ENCODE data around the gene RNPS1.

RNPS1 gene

DNA sequence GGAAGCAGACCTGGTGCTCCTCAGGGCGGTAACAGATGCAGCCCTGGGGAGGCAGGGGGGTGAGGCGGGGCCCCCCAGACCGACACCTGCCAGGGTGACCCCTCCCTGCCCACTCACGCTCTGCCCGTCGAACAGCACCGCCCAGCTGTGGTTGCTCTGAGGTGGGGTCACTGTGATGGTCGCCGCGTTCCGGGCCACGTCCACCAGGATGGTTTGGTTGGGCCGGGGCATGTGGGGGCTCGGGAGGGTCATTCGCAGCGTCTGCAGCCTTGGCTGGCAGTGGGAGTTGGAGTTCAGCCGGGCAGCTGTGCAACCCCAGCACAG lies 58.0 kb downstream of the RNPS1 start:
- no peak overlapping the region for H3K27ac ChIP-seq (ENCODE audit: poor library complexity, severe bottlenecking)
- no peak for ATAC-seq (ENCODE audit: low read depth)
- TF ChIP-seq, protein P1, sequence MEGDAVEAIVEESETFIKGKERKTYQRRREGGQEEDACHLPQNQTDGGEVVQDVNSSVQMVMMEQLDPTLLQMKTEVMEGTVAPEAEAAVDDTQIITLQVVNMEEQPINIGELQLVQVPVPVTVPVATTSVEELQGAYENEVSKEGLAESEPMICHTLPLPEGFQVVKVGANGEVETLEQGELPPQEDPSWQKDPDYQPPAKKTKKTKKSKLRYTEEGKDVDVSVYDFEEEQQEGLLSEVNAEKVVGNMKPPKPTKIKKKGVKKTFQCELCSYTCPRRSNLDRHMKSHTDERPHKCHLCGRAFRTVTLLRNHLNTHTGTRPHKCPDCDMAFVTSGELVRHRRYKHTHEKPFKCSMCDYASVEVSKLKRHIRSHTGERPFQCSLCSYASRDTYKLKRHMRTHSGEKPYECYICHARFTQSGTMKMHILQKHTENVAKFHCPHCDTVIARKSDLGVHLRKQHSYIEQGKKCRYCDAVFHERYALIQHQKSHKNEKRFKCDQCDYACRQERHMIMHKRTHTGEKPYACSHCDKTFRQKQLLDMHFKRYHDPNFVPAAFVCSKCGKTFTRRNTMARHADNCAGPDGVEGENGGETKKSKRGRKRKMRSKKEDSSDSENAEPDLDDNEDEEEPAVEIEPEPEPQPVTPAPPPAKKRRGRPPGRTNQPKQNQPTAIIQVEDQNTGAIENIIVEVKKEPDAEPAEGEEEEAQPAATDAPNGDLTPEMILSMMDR (IDR thresholded peaks at IDR 0.05; ENCODE audit: poor library complexity, severe bottlenecking), result no peak

DNA sequence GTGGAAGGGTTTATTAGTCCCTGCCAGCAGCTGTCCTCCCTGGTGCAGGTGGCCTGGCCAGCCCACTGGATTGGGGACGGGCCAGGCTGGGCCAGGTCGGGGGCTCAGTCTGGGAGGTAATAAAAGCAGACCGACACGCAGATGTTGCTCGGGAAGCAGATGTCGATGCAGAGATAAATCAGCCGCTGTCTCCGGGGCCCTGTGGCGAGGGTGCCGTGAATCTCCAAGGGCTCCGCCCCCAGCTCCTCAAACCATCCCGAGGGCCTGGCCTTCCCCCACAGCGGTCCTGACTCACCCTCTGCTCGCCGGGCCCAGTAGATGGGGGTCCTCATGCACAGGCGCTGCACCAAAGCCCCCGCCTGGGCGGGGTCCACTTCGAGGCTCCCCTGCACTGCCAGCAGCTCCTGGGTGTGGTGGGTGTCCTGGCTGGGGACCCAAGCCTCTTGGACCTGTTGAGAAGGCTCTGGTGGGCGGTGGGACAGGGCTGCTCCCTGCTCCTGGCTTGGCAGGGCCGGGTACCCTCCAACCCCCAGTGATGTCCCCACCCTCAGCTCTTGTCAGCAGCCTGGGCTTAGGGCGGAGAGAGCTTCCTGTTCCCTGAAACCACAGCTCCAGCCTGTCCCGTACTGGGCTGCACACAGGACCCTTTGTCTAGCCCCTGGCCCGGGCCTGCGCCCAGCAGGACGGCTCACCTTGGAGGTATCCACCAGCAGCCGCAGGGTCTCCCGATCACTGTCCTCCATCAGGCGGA lies 58.5 kb downstream of the RNPS1 start:
- TF ChIP-seq, protein P1 (IDR thresholded peaks at IDR 0.05; ENCODE audit: poor library complexity, severe bottlenecking), result no peak
- ATAC-seq (ENCODE audit: low read depth), result no peak
- Histone ChIP-seq H3K27me3 (ENCODE audit: insufficient read depth, poor library complexity, severe bottlenecking) (no peaks in the 10 kb centered on the region), H3K4me3 (ENCODE audit: severe bottlenecking) (no peak overlapping the region), H3K9me3 (ENCODE audit: severe bottlenecking) (no peaks in the 10 kb centered on the region), H3K27ac (ENCODE audit: poor library complexity, severe bottlenecking) (no peak overlapping the region), H3K36me3 (ENCODE audit: low read depth) (peaks cover 44% of the 10 kb centered on the region), H3K4me1 (ENCODE audit: insufficient read depth, poor library complexity, severe bottlenecking) (peaks cover 8% of the 10 kb centered on the region)
- peak; percentile 63 for DNase-seq (ENCODE audit: low spot score)

More for the DNA sequence above, 58.0 kb downstream of the RNPS1 start:
- Histone ChIP-seq H3K9me3 (ENCODE audit: severe bottlenecking) (no peaks in the 10 kb centered on the region), H3K27me3 (ENCODE audit: insufficient read depth, poor library complexity, severe bottlenecking) (no peaks in the 10 kb centered on the region), H3K4me3 (ENCODE audit: severe bottlenecking) (no peak overlapping the region), H3K4me1 (ENCODE audit: insufficient read depth, poor library complexity, severe bottlenecking) (peaks cover 8% of the 10 kb centered on the region), H3K36me3 (ENCODE audit: low read depth) (peaks cover 44% of the 10 kb centered on the region)
- peak; percentile 63 for DNase-seq (ENCODE audit: low spot score)

DNA sequence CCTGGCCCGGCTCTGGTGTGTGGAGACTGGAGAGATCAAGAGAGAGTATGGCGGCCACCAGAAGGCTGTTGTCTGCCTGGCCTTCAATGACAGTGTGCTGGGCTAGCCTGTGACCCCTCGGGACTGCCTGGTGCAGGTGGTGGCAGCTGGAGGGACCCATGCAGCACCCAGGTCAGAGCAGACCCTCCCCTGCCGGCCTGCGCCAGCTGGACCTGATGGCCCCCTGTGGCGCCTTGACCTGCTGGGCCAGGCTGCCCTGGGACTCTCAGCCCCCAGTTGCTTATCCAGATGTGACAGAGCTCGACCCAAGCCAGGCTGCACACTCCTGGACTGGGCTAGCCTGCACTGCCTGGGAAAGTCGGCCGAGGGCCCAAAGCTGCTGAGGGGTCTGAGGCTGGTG lies 59.2 kb downstream of the RNPS1 start:
- H3K27me3 ChIP-seq (ENCODE audit: insufficient read depth, poor library complexity, severe bottlenecking), result no peaks in the 10 kb centered on the region
- ATAC-seq (ENCODE audit: low read depth) (no peak), DNase-seq (ENCODE audit: low spot score) (peak; percentile 66)
- peaks cover 44% of the 10 kb centered on the region for H3K36me3 ChIP-seq (ENCODE audit: low read depth)
- no peaks in the 10 kb centered on the region for H3K9me3 ChIP-seq (ENCODE audit: severe bottlenecking)
- peaks cover 8% of the 10 kb centered on the region for H3K4me1 ChIP-seq (ENCODE audit: insufficient read depth, poor library complexity, severe bottlenecking)
- no peak overlapping the region for H3K4me3 ChIP-seq (ENCODE audit: severe bottlenecking)
- H3K27ac ChIP-seq (ENCODE audit: poor library complexity, severe bottlenecking), result no peak overlapping the region
- TF ChIP-seq, protein P1 (IDR thresholded peaks at IDR 0.05; ENCODE audit: poor library complexity, severe bottlenecking), result no peak

DNA sequence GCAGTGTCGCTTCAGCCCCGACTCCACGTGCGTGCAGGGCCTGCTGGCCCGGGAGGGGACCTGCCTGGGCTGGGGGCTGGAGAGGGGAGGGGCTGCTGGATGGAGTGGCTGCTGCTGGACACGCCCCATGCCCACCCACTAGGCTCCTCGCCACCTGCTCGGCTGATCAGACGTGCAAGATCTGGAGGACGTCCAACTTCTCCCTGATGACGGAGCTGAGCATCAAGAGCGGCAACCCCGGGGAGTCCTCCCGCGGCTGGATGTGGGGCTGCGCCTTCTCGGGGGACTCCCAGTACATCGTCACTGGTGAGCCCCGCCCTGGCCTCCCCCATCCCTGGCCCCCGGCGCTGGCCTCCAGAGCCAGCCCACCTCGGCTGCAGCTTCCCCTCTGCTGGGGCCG lies 59.6 kb downstream of the RNPS1 start:
- Histone ChIP-seq H3K27ac (ENCODE audit: poor library complexity, severe bottlenecking) (no peak overlapping the region), H3K36me3 (ENCODE audit: low read depth) (peaks cover 40% of the 10 kb centered on the region), H3K4me1 (ENCODE audit: insufficient read depth, poor library complexity, severe bottlenecking) (peaks cover 8% of the 10 kb centered on the region), H3K4me3 (ENCODE audit: severe bottlenecking) (no peak overlapping the region), H3K9me3 (ENCODE audit: severe bottlenecking) (no peaks in the 10 kb centered on the region), H3K27me3 (ENCODE audit: insufficient read depth, poor library complexity, severe bottlenecking) (no peaks in the 10 kb centered on the region)
- DNase-seq (ENCODE audit: low spot score) (peak; percentile 57), ATAC-seq (ENCODE audit: low read depth) (no peak)
- TF ChIP-seq, protein P1 (IDR thresholded peaks at IDR 0.05; ENCODE audit: poor library complexity, severe bottlenecking), result no peak

DNA sequence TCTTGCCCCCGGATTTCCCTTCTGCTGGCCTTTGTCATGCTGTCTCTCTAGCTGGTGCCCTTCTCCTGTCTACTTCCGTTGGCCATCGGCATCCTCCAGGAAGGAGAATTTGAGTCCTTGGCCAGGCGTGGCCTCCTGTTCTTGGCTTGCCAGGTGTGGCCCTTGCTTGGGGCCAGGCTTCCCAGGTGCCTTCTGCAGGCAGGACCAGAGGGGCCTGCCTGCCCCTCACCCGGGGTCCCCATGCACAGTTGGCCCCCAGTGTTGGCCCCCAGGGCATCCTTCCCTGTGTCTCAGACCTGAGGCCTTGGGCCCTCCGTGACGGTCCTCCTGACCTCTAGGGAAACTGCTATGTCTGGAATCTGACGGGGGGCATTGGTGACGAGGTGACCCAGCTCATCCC lies 60.1 kb downstream of the RNPS1 start:
- TF ChIP-seq, protein P1 (IDR thresholded peaks at IDR 0.05; ENCODE audit: poor library complexity, severe bottlenecking), result no peak
- peaks cover 36% of the 10 kb centered on the region for H3K36me3 ChIP-seq (ENCODE audit: low read depth)
- peaks cover 8% of the 10 kb centered on the region for H3K4me1 ChIP-seq (ENCODE audit: insufficient read depth, poor library complexity, severe bottlenecking)
- DNase-seq (ENCODE audit: low spot score), result no peak
- no peaks in the 10 kb centered on the region for H3K27me3 ChIP-seq (ENCODE audit: insufficient read depth, poor library complexity, severe bottlenecking)
- no peaks in the 10 kb centered on the region for H3K9me3 ChIP-seq (ENCODE audit: severe bottlenecking)
- no peak overlapping the region for H3K27ac ChIP-seq (ENCODE audit: poor library complexity, severe bottlenecking)
- no peak overlapping the region for H3K4me3 ChIP-seq (ENCODE audit: severe bottlenecking)
- ATAC-seq (ENCODE audit: low read depth), result no peak

Data from RWPE2 (cell line).